Right renal pelvis (tissue), 4 donors: ENCODE data around the gene PNMA1. TPM values are rescaled to one million over a fixed set of nuclear protein-coding genes. Genes with fewer than 3 reads are reported as not detected.

ENCODE experiments used
- DNase-seq, 4 donors: peaks; one replicate each; pipeline ENCODE4 v3.0.0-alpha.2; 2013; ENCODE audit warnings: low read depth in 4 of 4, low spot score in 3 of 4, missing footprints in 1 of 4
- polyA plus RNA-seq, 4 donors: library from polyadenylated mRNA; unstranded; fragments of 120-200 nt; gene quantifications; one replicate each; pipeline ENCODE4 v1.2.1, GENCODE V29; 2013; ENCODE audit not compliant: insufficient read length in 4 of 4

Gene PNMA1
- polyA plus RNA-seq, 4 donors: 94.8 to 101 (median 98.2) TPM

DNA sequence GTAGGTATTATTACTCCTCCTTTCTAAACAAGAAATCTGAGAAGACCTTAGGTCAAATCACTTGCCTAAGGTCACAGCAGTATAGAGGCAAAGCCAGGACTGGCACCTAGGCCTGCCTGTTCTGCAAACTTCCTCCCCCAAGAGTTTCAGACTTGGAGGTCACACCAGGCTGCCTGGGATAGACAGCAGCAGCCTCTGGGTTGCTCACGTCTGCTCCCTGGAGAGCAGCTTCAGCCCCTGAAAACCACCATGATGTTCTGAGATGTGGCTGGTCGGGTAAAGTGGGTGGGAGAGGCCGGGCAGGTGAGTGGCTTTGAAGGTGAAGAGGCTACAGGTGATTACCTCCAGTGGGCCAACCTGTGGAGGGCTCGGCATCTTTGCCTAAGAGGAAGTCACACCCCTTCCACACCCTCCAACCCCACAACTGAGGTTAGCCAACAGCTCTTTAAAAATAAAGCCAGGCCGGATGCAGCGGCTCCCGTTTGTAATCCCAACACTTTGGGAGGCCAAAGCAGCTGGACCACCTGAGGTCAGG lies 37.0 kb upstream of the PNMA1 start:
- no peak for DNase-seq

DNA sequence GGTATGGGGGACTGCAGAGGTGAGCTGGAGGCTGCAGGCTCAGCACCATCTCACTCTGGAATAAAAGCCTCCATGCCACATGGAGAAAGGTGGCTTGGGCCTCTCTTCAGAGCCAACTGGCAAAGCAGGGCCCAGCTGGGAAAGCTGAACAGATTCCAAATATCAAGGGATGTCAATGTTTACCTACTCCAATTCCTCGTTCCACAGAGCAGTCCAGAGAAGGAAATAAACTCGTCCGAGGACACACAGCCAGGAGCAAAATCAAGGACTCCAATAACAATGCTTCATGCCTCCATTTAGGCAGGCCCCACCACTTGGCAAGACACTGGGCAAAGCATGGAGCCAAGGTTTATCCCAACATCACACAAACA lies 36.3 kb upstream of the PNMA1 start:
- no peak for DNase-seq

DNA sequence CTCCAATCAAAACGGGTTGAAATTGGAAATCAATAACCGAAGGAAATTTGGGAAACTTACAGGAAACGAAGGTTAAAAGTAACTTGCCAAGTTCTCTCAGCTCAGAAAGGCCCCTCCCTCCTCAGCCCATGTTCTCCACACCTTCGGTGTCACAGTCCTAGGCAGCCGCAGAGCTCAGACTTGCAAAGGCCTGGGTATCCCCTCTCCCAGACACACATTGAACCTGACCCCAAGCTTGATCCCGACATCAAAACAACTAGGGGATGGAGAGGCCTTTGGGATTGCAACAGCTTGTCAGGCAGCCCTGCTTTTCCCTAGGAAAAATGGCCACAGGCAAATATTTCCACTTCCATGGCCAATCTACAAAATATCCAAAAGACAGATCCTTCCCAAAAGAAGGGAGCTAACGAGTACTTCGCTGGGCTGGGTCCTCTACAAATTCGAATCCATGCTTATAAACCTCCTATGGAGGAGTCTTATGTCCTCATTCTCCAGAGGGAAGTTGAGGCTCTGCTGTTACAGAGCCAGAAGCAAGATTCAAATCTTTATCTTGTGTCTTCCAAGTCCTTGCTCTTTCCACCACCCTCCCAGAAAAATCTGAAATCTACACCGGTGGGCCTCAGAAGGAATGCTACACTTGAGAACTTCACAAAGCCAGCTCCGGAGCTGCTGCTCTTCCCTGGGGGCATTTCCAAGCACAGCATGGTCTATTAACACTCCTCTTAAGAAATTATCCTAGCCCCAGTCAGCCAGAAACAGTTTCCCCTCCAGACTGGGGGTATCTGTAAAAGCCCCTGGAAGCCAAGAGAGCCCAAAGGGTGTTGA lies 35.7 kb upstream of the PNMA1 start:
- no peak for DNase-seq

DNA sequence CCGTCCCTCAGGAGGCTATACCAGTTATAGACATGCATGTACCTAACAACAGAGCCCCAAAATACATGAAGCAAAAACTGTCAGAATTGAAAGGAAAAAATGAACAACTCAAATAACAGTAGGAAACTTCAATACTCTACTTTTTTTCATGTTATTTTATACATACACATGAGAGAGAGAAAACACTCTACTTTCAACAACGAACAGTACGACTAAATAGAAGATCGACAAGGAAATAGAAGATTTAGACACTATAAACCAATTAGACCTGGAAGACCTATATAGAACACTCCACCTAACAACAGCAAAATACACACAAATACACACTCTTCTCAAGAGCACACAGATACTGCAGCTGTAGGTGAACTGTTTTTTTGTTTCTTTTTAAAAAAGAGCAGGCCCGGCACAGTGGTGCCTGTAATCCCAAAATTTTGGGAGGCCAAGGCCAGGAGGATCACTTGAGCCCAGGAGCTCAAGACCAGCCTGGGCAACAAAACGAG lies 34.7 kb upstream of the PNMA1 start:
- DNase-seq: no peak

DNA sequence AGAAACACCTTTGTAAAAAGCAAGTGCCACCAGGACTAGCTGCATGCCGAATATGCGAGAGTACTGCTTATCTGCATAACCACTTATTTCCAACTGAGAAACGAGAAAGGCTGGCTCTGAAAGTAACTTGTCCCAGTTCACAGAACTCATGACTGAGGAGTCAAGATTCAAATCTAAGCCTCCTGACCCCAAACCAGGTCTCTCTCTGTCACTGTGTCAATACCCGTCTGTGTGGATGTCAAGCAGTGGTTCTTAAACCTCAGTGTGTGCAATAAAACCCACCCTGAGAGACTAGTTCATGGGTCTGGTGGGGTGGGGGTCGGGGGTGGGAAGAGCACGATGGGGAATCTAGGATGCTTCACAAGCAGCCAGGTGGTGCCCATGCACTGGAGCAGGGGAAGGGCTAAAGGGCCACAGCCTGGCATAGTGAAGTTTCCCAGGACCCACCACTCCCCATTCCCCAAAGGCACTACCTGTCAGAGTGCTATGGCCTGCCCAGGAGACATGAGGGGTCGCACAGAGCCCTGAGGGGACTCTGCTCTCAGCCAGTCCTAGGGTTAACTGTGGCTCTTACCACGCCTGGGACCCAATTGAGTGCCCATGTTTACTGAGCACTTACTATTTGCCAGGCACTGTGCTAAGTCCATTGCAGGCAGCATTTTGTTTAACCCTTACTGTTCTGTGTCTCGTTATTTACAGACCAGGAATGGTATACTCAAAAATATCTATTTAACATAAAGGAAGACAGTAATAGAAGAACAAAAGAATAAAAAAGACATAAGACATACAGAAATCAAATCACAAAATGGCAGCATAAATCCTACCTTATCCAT lies 33.4 kb upstream of the PNMA1 start:
- no peak for DNase-seq

DNA sequence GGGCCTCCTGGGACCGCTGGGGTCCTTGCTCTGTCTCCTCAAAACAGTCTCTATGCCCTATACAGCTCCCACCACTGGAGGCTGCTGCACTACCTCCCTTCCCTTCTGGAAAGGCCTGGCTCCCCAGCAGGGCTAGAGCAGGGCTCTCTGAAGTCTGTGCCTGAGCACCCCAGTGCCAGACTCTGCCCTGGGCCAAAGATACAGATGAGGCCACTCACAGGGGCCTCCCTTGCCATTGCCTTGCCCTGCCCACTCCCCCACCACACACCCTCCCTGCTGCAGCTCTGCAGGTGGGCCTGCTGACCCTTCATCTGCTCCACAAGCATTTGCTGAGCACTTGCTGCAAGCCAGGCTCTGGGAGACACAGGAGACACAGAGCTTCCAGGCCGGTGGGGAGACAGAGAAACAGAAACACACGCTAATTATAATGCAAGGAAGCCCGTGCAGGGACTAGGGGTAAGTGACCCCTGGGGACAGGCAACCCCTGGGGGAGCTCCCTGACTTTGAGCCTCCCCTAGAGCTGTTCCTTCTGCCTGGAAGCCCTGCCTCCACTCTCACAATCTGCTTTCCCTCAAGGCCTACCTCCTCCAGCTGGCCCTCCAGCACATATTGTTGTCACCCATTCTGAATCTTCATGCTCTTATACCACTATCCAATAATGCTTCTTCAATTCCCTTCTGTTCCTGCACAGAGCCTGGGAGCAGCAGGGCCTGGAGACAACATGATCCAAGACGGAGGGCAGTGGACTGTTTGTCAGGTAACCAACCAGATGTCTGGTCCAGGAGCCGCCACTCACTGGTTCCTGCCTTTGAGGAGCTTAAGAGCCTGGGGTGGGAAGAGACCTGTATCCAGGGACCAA lies 32.6 kb upstream of the PNMA1 start:
- DNase-seq: no peak

DNA sequence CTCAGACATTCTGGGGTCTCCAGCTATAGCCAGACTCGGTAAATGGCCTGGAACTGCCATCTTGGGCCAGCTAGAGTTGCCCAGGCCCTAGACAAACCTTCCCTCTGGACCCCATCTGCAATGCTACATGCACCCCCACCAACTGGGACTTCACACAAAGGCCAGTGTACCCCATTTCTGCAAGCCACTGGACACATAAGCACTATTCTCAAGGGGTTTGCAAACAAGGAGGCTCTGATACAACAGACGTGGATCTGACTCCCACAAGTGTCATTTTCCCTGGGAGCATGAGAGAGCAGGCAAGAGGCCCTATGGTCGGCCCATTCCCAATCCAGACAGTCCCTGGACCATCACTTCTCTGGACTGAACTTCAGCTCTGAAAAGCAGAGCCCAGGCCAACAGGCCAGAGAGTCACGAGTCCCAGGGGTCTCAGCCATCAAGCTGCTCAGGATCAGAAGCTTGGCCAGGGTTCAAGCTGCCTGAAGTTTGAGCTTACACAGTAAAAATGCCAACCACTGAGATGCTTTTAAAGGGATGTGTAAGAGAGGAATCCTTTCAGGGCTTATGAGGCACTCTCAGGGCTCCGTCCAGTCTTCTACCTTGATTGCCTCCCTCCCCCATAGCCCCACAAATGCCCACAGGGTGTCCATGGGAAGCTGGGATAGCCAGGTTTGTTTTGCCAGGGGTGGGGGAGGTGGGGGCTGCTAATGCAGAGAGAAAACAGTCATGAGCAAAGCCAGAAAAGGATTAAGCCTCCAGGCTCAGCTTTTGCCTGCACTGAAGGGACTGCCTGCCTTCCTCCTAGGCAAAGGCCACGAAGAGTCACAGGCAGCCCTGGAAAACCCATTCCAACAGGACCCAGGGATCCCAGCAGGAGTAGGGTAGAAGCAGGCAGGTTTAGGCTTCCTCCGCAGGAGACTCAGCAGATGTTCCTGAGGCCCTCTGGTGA lies 31.7 kb upstream of the PNMA1 start:
- DNase-seq: no peak

DNA sequence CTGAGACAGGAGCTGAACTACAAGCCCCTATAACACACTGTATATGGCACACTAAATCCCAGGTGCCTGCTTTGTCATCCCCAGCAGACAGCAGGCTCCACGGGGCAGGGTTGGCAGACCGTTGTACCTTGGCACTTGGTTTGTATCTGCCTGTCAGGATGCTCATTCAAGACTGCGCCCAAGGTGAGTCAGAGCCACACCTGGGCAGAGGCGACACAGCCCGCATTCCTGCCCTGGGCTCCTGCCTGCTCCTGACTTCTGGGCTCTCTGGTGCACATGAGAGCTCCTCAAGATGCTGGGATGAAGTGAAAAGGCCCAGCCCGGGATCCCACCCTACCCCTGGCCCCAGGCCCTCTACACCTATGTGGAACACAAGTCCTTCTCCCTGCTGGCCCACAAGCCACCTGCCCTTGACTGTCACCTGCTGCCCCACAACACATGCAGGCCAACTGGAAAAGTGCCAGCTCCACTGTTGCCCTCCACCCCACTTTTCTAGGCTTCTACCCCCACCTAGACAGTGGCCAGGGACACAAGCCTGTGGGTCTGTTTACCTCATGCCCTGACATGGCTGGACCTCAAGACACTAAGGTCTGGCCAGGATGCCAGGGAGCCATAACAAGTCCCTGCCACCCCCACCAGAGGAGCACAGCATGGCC lies 30.8 kb upstream of the PNMA1 start:
- DNase-seq: no peak

DNA sequence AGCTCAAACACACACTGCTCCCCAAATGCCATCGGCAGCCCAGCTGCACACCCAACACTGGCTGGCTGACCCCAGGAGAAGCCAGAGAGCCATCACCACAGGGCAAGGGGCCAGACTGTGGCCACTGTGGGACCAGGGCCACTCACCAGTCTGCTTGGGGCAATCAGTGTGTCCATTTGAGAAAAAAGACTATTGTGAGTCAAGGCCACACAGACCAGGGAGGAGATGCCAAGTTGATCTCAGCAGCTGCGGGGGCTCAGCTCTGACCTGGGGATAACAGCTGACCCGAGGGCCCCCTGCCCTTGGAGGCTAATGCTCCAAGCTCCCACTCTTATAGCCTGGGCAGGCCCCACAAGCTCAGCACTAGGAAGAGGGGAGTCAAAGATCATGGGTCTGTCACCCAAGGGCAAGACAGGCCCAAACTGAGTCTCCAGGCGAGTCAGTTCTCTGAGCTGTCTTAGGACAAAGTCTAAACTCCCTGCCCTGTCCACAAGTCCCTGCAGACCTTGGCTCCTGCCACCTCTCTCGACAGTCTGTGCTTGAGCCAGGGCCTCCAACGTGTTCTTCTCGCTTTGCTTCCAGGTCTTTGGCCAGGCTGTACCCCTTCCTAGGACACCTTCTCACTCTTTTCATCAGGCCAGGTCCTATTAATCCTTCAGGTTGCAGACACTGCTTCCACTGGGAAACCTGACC lies 30.1 kb upstream of the PNMA1 start:
- DNase-seq: no peak

DNA sequence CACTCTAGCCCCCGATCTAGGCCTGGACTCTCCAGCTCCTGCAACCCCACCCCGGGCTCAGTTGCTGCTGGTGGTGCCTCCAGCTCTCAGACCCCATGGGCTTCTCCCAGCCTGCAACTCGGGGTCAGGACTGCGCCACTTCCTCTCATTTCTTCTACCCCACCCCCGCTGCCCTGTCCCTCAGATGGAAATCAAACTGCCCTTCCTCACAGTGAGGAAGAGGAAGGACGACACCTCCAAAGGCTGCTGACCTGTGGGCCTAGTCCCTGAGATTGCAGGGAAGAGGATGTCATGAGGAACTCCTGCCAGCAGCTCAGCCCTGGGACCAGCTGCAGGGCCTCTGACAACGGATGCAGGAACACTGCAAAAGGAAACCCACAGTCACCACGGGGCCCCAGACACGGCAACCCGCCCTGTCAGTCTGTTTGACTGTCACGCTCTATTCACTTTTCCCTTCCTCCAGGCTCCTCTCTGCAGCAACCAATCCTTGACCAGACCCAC lies 29.3 kb upstream of the PNMA1 start:
- DNase-seq: no peak

DNA sequence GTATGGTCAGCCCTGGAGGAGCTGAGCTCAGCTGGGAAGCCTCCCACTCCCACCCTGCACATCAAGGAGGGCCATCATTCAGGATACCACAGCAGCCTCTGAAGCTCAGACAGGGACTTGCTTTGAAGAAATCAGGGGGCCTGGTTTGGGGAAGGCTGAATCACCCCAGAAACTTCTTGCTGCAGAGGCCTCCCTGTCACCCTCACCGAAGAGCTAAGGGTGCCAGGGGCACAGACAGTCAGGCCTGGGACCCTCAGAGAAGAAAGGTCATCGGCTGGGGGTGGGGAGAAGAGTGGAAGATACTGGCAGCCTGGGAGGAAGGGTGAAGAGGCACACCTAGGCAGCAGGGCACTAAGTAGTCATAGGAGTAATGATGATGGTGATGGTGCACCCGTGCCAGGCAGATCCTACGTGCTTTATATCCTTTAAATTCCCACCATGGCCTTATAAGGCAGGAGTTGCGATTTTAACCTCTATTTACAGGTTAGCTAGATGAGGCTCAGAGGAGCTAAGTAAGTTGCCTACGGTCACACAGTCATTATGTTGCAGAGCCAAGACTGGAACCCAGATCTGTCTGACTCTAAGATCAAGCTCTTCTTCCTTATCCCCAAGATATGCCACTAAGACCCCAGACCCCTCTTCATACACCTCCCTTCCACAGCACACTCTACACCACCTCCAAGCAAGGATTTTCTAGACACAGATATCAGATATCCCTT lies 28.5 kb upstream of the PNMA1 start:
- DNase-seq: no peak

DNA sequence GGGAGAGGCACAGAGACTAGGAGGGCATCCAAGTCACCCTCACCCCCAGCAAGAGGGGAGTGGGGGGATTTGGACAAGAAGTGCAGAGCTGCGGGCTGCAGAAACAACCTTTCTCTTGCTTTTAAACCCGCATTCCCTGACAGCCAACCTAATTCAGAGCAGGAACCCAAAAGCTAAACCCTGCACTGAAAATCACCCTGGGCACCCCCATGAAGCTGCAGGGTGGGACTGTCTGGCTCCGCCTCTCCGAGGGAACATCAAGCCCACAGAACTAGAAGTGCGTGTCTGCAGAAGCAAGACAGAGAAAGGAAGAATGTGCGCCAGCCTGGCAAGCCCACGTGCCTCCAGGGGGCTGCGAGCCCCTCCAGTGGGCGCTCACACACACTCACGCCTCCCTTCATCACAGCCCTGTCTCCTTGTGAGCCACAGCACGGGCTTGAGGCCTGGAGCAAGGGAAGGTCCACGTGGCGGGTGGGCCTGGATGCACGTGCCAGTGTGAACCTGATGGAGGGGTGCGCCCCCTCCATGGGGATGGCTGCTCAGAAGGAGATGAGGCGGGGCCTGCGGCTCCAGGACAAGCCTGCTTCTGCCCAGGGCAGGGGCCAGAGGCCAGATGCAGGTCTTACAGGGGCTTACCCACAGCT lies 27.8 kb upstream of the PNMA1 start:
- no peak for DNase-seq

DNA sequence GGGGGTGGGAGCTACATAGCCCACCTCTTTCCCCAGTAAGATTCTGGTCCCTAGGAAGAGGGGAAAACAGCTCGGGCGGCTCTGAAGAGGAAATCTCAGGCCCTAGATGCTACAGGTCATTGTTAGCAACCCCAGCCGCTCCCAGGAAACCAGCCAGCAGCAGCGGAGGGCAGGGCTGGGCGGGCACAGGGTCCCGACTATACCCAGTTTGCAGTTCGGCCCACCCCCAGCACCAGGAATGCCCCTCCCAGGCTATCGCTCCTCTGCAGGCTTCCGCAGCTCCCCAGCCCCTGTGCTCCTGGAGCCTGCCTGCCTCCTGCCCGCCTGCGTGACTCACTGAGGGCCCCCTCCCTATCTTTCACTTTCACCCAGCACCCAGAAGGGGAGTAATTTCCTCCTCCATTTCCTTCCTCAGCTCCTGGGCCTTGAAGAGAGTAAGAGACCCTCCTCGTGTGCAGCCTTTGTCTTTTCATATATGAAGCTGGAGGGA lies 27.2 kb upstream of the PNMA1 start:
- DNase-seq: no peak

DNA sequence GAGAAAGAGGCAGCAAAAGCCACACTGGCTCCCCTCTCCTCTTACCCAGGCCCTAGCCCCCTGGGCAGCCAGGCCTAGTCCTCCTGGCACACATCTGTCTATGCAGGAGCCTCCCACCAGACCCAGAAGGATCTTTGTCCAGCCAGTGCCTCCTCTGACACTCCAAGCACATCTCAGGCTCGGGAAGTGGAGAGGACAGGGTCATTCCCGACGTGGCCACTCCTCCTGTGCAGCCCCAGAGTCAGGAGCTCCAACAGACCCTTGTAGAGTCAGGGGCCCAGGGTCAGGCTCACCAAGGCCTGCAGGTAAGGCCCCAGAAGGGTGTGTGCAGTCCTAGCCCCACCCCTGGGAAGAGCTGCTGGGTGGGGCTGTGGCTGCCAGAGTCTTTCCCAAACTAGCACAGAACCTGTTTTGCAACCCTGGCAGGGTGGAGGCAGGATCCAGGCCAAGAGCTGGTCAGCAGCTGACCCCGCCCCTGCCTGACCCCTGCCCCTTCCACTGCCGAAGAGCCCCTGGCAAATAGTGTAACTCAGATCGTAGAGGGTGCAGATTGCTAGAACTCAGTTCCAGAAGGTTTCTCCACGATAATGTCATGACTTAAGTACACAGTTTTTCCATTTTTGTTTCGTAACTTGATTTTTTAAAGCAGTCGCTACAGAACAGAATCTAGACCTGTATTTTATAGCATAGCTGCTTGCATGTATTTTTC lies 26.6 kb upstream of the PNMA1 start:
- DNase-seq: no peak

DNA sequence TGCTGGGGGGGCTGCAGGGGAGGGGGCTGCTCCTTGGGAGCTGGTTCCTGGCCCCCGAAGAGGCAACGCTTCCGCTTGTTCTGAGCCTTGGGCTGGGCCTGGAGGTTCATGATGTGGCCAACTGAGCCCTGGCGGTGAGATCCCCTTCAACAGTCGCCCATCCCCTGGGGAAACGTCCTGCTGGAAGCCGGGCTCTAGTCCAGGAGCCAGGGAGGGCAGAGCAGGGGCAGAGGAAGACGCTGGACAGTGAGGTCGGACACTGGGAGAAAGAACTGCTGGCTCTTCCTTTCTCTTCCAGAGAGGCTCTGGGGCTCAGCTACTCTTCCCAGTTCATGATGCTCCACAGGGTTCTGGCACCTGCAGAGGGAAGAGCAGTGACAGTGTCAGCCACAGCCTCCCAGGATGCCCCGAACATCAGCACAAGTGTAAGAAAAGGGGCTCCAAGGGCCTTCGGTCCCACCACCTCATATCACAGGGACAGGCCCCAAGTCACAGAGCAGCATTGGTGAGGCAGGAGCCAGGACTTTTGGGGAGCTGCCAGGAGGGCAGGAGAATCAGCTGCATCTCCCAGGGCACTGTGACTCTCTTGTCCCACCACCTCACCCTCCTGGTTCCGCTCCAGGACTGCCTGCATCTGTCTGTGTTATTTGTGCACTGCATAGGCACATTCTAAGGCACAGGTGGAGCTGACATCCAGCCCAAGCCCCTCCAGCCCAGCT lies 25.9 kb upstream of the PNMA1 start:
- DNase-seq: no peak
